Measurements from ENCODE around the gene ARHGEF28. TPM values are rescaled to one million over a fixed set of nuclear protein-coding genes. Genes with fewer than 3 reads are reported as not detected.

The ARHGEF28 gene
- total RNA-seq, 4 donors from 2014 or later = 13.3 to 19.0 (median 16.9) TPM

DNA sequence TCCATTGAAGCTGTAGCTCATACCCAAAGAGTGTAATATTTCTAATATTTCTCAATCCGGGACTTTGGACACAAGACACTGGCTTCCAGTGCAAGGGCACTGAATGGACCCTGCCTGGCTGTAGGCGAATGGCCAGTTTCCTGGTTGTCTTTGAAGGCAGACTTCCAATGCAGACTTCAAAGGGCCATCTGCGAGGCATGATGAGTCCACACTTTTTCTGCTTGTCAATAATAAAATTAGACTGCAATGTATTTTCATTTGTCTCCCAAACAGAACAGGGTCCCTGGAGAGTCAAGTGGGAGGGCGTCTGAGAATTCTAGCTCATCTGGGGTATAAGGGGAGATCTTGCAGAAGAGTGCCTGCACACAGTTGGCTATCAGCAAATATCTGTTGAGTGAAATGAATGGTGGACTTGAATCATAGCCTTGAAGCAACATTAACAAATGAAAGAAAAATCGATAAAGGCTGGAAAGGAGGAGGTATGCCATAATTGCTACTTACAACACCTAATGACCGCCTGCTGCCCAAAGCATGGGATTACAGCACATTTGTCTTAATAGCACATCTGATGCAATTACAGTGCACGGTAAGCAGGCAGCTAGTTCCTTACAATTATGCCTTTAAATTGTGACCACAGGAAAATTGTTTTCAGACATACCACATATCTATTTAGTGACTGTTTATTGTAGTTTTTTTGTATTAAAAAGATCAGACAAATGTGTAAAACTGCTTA is 137.5 kb downstream of the ARHGEF28 start:
- Histone ChIP-seq H3K36me3 (no peaks in the 10 kb centered on the region), H3K27me3 (no peaks in the 10 kb centered on the region), H3K9me3 (no peaks in the 10 kb centered on the region), H3K27ac (no peak overlapping the region), H3K4me1 (no peaks in the 10 kb centered on the region), H3K4me3 (no peak overlapping the region)
- DNase-seq = no peak
- TF ChIP-seq, protein P1, sequence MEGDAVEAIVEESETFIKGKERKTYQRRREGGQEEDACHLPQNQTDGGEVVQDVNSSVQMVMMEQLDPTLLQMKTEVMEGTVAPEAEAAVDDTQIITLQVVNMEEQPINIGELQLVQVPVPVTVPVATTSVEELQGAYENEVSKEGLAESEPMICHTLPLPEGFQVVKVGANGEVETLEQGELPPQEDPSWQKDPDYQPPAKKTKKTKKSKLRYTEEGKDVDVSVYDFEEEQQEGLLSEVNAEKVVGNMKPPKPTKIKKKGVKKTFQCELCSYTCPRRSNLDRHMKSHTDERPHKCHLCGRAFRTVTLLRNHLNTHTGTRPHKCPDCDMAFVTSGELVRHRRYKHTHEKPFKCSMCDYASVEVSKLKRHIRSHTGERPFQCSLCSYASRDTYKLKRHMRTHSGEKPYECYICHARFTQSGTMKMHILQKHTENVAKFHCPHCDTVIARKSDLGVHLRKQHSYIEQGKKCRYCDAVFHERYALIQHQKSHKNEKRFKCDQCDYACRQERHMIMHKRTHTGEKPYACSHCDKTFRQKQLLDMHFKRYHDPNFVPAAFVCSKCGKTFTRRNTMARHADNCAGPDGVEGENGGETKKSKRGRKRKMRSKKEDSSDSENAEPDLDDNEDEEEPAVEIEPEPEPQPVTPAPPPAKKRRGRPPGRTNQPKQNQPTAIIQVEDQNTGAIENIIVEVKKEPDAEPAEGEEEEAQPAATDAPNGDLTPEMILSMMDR (IDR thresholded peaks at IDR 0.05) = no peak
- no peak for TF ChIP-seq POLR2A (IDR thresholded peaks at IDR 0.05)

DNA sequence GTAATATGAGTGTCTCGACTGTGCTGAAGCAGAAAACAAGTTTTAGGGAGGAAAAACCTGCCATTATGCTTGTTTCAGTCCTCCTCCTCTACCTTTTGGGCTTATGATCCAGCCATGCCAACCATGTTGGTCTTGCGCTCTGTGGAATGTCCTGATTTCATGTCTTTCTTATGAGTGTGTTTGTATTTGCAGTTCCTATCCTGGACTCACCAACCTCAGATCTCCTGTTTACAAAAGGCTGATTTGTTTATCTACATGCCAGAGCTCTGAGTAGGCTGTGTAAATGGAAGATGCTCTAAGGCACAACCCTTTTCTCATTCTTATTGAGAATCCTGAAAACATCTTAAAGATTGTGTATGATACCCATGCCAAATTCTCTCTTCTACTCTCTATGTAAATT is 138.6 kb downstream of the ARHGEF28 start:
- Histone ChIP-seq H3K36me3 (no peaks in the 10 kb centered on the region), H3K27ac (no peak overlapping the region), H3K27me3 (no peaks in the 10 kb centered on the region), H3K4me1 (no peaks in the 10 kb centered on the region), H3K9me3 (no peaks in the 10 kb centered on the region), H3K4me3 (no peak overlapping the region)
- no peak for DNase-seq
- TF ChIP-seq POLR2A (IDR thresholded peaks at IDR 0.05) = no peak
- TF ChIP-seq, protein P1 (IDR thresholded peaks at IDR 0.05) = no peak

DNA sequence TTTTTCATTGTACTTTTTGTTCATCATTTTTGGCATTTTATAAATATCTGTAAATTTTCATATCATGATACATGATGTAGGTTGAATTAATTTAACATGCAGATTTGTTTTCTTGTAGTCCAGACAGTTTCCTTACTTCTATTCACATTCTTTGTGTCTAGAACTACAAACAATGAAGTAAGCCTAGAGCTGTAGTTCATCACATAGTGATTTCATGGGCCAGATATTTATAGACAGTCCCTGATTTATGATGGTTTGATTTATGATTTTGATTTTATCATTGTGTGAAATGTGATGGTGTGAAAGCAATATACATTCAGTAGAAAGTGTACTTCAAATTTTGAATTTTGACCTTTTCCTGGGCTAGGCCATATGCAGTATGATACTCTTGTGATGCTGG is 139.0 kb downstream of the ARHGEF28 start:
- no peak for DNase-seq
- Histone ChIP-seq H3K9me3 (no peaks in the 10 kb centered on the region), H3K4me1 (no peaks in the 10 kb centered on the region), H3K36me3 (no peaks in the 10 kb centered on the region), H3K27ac (no peak overlapping the region), H3K4me3 (no peak overlapping the region), H3K27me3 (no peaks in the 10 kb centered on the region)
- TF ChIP-seq, protein P1 (IDR thresholded peaks at IDR 0.05) = no peak
- no peak for TF ChIP-seq POLR2A (IDR thresholded peaks at IDR 0.05)

DNA sequence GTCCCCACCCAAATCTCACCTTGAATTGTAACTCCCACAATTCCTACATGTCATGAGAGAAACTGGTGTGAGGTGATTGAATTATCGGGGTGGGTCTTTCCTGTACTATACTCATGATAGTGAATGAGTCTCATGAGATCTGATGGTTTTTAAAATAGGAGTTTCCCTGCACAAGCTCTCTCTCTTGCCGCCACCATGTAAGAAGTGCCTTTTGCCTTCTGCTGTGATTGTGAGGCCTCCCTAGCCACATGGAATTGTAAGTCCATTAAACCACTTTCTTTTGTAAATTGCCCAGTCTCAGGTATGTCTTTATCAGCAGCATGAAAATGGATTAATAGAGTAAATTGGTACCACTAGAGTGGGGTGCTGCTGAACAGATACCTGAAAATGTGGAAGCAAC is 140.9 kb downstream of the ARHGEF28 start:
- H3K27ac ChIP-seq = no peak overlapping the region
- H3K4me3 ChIP-seq = no peak overlapping the region
- H3K9me3 ChIP-seq = no peaks in the 10 kb centered on the region
- H3K4me1 ChIP-seq = no peaks in the 10 kb centered on the region
- DNase-seq = no peak
- TF ChIP-seq, protein P1 (IDR thresholded peaks at IDR 0.05) = no peak
- TF ChIP-seq POLR2A (IDR thresholded peaks at IDR 0.05) = no peak
- H3K36me3 ChIP-seq = no peaks in the 10 kb centered on the region
- H3K27me3 ChIP-seq = no peaks in the 10 kb centered on the region

DNA sequence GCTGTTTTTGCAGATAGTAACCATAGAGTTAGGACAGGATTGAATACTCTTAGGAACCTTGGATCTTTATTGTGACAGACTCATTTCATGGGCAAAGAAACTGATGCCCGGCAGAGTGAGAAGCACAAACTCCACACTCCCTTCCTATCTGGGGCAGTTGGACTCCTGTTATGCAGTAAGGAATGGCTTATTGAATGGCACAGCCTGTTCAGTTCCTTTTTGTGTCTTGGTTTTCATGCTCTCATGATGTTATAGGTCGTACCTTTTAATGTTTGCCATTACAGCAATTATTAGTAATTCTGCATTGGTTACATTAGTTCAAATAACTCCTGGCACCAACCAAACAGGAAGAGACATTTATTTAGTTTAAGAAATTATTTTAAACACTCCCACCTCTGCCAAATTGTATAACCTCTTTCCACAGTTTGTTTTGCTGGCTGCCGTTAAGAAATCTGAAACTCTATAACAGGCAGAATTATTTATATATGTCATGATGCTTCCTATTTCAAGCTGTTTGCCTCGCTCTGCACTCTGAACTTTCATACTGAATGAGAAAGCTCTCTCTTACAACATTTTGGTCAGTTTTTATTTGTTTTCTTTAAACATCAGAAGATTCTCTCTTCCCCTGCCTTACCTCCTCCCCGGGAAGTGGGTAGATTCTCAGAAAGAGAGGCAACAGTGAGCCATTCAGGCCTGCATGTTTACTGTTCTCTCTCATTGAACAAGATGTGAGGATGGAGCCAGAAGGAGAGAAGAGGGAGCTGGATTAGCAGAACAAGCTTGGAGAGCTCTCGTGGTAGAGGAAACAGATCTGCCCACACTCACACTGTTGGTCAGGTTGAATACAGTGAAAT is 144.4 kb downstream of the ARHGEF28 start:
- Histone ChIP-seq H3K27me3 (no peaks in the 10 kb centered on the region), H3K9me3 (no peaks in the 10 kb centered on the region), H3K27ac (no peak overlapping the region), H3K36me3 (no peaks in the 10 kb centered on the region), H3K4me1 (no peaks in the 10 kb centered on the region), H3K4me3 (no peak overlapping the region)
- TF ChIP-seq, protein P1 (IDR thresholded peaks at IDR 0.05) = no peak
- TF ChIP-seq POLR2A (IDR thresholded peaks at IDR 0.05) = no peak
- DNase-seq = no peak
